ENCODE data around the gene ZFPM1.

DNA sequence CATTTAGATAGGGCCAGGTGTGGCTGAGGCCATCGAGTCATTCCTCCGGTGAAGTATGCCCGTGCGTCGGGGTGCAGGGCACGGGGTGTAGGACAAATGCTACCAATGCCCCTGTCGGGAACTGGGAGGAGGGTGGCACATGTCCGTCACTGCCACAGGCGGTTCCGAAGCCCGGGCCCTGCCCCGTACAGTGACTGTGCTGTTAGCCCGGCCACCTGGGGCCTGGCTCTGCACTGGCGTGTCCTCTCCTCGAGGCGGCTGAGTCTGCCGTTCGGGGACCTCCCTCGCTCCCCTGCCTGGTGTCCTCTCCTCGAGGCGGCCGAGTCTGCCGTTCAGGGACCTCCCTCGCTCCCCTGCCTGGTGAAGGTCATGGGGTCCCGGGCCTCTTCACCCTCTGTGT, 7.0 kb upstream of the ZFPM1 start:
- TF ChIP-seq POLR2A (IDR thresholded peaks at IDR 0.05; ENCODE audit: borderline replicate concordance, extremely low read depth, insufficient read depth, insufficient read length) (no peak), EZH2 (IDR thresholded peaks at IDR 0.05) (no peak), EZH2phosphoT487 (IDR thresholded peaks at IDR 0.05; ENCODE audit: borderline replicate concordance) (no peak), CEBPB (IDR thresholded peaks at IDR 0.05; ENCODE audit: low read depth) (no peak), FOSL1 (IDR thresholded peaks at IDR 0.05; ENCODE audit: low read depth) (no peak), SP1 (IDR thresholded peaks at IDR 0.05; ENCODE audit: low read depth) (no peak), RAD21 (IDR thresholded peaks at IDR 0.05; ENCODE audit: low read depth) (no peak), POLR2AphosphoS5 (IDR thresholded peaks at IDR 0.05; ENCODE audit: low read depth, low read length) (no peak)
- TF ChIP-seq, protein P1, sequence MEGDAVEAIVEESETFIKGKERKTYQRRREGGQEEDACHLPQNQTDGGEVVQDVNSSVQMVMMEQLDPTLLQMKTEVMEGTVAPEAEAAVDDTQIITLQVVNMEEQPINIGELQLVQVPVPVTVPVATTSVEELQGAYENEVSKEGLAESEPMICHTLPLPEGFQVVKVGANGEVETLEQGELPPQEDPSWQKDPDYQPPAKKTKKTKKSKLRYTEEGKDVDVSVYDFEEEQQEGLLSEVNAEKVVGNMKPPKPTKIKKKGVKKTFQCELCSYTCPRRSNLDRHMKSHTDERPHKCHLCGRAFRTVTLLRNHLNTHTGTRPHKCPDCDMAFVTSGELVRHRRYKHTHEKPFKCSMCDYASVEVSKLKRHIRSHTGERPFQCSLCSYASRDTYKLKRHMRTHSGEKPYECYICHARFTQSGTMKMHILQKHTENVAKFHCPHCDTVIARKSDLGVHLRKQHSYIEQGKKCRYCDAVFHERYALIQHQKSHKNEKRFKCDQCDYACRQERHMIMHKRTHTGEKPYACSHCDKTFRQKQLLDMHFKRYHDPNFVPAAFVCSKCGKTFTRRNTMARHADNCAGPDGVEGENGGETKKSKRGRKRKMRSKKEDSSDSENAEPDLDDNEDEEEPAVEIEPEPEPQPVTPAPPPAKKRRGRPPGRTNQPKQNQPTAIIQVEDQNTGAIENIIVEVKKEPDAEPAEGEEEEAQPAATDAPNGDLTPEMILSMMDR (IDR thresholded peaks at IDR 0.05 in 2 of 3, conservative IDR thresholded peaks at IDR 0.05 in 1 of 3; ENCODE audit: borderline replicate concordance in 1 of 3, insufficient read depth in 1 of 3, low read depth in 2 of 3, low read length in 2 of 3), result no peak
- TF ChIP-seq, protein P2, sequence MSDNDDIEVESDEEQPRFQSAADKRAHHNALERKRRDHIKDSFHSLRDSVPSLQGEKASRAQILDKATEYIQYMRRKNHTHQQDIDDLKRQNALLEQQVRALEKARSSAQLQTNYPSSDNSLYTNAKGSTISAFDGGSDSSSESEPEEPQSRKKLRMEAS (IDR thresholded peaks at IDR 0.05), result no peak
- TF ChIP-seq, protein P3, sequence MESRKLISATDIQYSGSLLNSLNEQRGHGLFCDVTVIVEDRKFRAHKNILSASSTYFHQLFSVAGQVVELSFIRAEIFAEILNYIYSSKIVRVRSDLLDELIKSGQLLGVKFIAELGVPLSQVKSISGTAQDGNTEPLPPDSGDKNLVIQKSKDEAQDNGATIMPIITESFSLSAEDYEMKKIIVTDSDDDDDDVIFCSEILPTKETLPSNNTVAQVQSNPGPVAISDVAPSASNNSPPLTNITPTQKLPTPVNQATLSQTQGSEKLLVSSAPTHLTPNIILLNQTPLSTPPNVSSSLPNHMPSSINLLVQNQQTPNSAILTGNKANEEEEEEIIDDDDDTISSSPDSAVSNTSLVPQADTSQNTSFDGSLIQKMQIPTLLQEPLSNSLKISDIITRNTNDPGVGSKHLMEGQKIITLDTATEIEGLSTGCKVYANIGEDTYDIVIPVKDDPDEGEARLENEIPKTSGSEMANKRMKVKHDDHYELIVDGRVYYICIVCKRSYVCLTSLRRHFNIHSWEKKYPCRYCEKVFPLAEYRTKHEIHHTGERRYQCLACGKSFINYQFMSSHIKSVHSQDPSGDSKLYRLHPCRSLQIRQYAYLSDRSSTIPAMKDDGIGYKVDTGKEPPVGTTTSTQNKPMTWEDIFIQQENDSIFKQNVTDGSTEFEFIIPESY (IDR thresholded peaks at IDR 0.05; ENCODE audit: extremely low read depth, insufficient replicate concordance, low read length), result no peak

Data from HCT116 (cell line).